GM10847 (cell line): ENCODE data around the gene MYCBPAP.

Experiments used
- POLR2A ChIP-seq: IDR thresholded peaks from 2 replicates; pipeline ENCODE4 v1.6.1; 2011; ENCODE audit not compliant: insufficient read length; ENCODE audit errors: extremely low read depth

The MYCBPAP gene

DNA sequence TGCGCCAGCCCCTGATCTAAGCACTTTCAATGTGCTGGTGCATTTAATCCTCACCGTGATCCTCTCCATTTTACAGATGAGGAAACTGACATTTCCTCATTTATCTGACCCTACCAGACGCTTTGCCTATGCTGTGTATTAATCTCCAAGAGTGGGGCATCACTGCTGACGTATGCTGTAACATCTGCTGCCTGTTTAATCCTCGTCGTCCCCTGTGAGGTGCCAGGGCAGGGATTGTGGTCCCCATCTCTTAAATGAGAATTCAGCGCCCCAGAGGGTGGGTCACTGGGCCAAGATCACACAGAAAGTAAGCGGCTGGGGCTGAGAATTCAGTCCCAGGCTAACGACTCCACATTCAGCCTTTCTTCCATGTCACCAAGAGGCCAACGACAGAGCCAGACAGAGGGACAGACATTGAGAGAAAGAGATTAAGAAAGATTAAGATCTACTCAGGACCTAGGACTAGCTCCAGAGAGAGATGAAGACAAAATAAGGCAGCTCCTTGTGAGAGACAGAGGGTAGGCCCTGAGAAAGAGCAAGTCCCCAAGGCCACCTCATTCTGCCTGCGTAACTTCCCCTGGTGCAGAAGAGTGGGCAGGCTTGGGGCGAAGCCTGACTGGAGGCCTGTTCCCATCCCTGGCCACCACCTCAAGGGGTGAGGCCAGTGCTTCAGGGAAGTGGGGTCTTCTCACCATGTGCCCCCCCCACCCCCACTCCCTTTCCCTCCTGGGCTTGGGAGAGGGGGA lies 65.8 kb downstream of the MYCBPAP start:
- no peak for TF ChIP-seq POLR2A

DNA sequence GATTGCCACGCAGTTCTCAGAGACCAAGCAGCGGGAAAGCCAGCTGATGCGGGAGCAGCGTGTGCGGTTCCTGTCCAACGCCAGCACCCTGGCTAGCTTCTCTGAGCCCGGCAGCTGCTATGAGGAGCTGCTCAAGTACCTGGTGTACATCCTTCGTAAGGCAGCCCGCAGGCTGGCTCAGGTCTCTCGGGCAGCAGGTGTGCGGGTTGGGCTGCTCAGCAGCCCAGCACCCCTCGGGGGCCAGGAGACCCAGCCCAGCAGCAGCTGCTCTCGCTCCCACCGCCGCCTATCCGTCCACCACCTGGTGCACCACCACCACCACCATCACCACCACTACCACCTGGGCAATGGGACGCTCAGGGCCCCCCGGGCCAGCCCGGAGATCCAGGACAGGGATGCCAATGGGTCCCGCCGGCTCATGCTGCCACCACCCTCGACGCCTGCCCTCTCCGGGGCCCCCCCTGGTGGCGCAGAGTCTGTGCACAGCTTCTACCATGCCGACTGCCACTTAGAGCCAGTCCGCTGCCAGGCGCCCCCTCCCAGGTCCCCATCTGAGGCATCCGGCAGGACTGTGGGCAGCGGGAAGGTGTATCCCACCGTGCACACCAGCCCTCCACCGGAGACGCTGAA lies 67.5 kb downstream of the MYCBPAP start:
- TF ChIP-seq POLR2A: no peak

DNA sequence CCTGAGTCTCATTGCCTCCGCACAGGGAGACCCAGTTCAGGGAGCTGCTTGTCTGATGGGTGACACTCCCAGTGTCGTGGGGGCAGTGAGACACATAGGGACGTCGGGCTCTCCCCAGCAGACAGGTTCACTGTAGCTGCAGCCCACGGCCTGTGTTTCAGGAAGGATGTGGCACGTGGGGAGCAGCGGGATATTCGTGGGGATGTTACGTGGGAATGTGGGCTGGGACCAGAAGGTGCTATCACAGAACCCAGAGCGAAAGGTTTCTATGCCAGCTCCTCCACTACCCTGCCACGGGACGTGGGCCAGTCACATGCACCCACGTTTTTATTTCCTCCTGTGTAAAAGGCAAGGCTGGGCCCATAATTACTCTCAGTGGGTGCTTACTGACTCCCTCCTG lies 68.6 kb downstream of the MYCBPAP start:
- TF ChIP-seq POLR2A: no peak

DNA sequence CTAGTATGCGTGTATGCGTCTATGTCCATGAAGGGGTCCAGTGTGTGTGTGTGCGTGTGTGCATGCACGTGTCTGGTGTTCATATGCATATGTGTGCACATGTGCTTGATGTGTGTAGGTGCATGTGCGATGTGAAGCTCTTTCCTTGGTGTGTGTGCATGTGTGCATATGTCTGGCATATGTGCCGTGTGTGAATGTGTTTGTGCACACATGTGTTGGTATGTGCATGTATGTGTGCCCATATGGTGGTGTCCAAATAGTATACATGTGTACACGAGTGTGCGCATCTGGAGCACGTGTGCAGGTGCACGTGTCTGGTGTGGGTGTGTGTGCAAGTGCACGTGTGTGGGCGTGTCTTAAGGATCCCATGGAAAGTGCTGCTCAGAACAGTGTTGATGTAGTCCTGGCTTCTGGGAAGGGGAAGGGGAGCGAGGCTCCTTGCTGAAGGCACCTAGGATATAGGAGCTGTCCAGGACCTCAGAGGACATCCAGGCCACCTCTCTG lies 69.3 kb downstream of the MYCBPAP start:
- no peak for TF ChIP-seq POLR2A

DNA sequence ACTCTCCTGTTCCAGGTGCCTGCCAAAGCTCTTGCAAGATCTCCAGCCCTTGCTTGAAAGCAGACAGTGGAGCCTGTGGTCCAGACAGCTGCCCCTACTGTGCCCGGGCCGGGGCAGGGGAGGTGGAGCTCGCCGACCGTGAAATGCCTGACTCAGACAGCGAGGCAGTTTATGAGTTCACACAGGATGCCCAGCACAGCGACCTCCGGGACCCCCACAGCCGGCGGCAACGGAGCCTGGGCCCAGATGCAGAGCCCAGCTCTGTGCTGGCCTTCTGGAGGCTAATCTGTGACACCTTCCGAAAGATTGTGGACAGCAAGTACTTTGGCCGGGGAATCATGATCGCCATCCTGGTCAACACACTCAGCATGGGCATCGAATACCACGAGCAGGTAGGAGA lies 69.9 kb downstream of the MYCBPAP start:
- TF ChIP-seq POLR2A: no peak

DNA sequence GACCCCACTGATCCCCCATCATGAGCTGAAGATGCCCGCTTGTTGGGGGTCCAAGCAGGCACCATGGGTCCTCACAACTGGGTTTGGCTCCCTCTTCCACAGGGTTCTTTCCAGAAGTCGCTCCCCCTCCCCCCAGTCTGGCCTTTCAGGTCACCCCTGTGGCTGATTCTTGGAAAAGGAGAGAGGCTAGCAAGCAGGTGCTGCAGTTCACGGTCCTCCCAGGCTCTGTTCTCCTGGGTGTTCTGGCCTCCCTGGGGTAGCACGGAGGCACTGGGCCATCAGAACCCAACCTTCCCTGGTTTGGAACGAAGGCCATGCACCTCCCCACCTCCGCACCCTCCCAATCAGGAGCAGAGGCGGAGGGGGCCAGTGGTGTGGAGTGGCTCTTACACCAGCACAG lies 71.2 kb downstream of the MYCBPAP start:
- no peak for TF ChIP-seq POLR2A

DNA sequence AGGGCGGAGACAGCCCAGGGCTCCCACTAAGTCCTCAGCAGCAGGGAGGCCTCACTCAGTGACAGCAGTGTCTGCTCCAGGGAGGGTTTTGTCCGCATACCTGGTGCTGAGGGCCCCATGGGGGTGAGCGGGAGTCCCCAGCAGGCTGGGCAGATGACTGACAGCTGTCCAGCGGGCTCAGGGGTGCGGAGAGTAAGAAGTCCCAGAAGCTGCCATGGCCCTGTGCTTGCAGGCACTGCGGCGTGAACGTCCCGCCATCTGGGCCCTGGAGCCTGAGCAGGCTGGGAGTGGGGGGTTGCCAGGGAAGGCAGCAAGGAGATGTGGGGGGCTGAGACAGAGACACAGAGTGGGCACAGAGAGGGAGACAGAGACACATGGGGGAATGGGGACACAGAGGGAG lies 72.4 kb downstream of the MYCBPAP start:
- no peak for TF ChIP-seq POLR2A
